Ishikawa (cell line): ENCODE data around the gene OR1J2.

ENCODE experiments used
- CEBPB ChIP-seq: IDR thresholded peaks from 2 replicates; pipeline ENCODE4 v1.6.1; 2012
- CREB1 ChIP-seq: IDR thresholded peaks from 2 replicates; pipeline ENCODE4 v1.6.1; 2012; ENCODE audit warnings: low read depth
- EP300 ChIP-seq: IDR thresholded peaks from 2 replicates; pipeline ENCODE4 v1.6.1; 2012; ENCODE audit warnings: borderline replicate concordance
- NFIC ChIP-seq: IDR thresholded peaks from 2 replicates; pipeline ENCODE4 v1.6.1; 2012
- RAD21 ChIP-seq: IDR thresholded peaks from 2 replicates; pipeline ENCODE4 v1.6.1; 2012; ENCODE audit warnings: low read depth
- REST ChIP-seq: IDR thresholded peaks from 2 replicates; pipeline ENCODE4 v1.6.1; 2012; ENCODE audit warnings: low read depth, mild to moderate bottlenecking
- TAF1 ChIP-seq: IDR thresholded peaks from 2 replicates; pipeline ENCODE4 v1.6.1; 2012; ENCODE audit warnings: low read depth, mild to moderate bottlenecking
- TEAD4 ChIP-seq: IDR thresholded peaks from 2 replicates; pipeline ENCODE4 v1.6.1; 2012
- USF1 ChIP-seq: IDR thresholded peaks from 2 replicates; pipeline ENCODE4 v1.6.1; 2012

- TF ChIP-seq NFIC (no peak), TAF1 (no peak), CREB1 (no peak), EP300 (no peak), TEAD4 (no peak), CEBPB (no peak), REST (no peak), USF1 (no peak), RAD21 (no peak)
Measured at GRCh38 chr9:122552812-122553211, 42.2 kb downstream of the OR1J2 start, which contains the start of gene OR1N2.
